Osteoblast (primary cell): Measurements from ENCODE around the gene KMT5B. TPM values are rescaled to one million over a fixed set of nuclear protein-coding genes. Genes with fewer than 3 reads are reported as not detected.
A peak's percentile ranks its signal among the peaks of the same experiment; 100 is the strongest.

ENCODE experiments used
- DNase-seq: peaks from one replicate; pipeline ENCODE4 v3.0.0; 2011; ENCODE audit warnings: low spot score, mixed read lengths; ENCODE audit not compliant: insufficient read length; ENCODE audit errors: missing footprints
- H2AFZ ChIP-seq: 2 replicates; pipeline ENCODE4 v1.6.0; 2011; ENCODE audit warnings: mild to moderate bottlenecking, low read length
- H3K27ac ChIP-seq: 2 replicates; pipeline ENCODE4 v1.5.1; 2011; ENCODE audit warnings: mild to moderate bottlenecking, low read depth, low read length, moderate library complexity
- H3K27me3 ChIP-seq: 2 replicates; pipeline ENCODE4 v1.6.0; 2012; ENCODE audit warnings: mild to moderate bottlenecking, control low read depth, inconsistent platforms, low read length, moderate library complexity; ENCODE audit not compliant: insufficient read depth
- H3K36me3 ChIP-seq: 2 replicates; pipeline ENCODE4 v1.5.1; 2011; ENCODE audit warnings: mild to moderate bottlenecking, low read length, control low read depth, moderate library complexity; ENCODE audit not compliant: insufficient read depth
- H3K4me1 ChIP-seq: 2 replicates; pipeline ENCODE4 v1.5.1; 2011; ENCODE audit warnings: mild to moderate bottlenecking, low read length, control low read depth, moderate library complexity; ENCODE audit not compliant: insufficient read depth
- H3K4me2 ChIP-seq: 2 replicates; pipeline ENCODE4 v1.6.0; 2011; ENCODE audit warnings: mild to moderate bottlenecking, low read length; ENCODE audit not compliant: insufficient read depth
- H3K4me3 ChIP-seq: fragments of 200-600 bp; sonication (generic); 3 replicates; pipeline ENCODE4 v1.5.1; 2012; ENCODE audit warnings: mild to moderate bottlenecking, low read length, inconsistent platforms; ENCODE audit not compliant: insufficient read depth
- H3K79me2 ChIP-seq: 2 replicates; pipeline ENCODE4 v1.6.0; 2012; ENCODE audit warnings: mild to moderate bottlenecking, low read length, control low read depth, inconsistent platforms; ENCODE audit not compliant: insufficient read depth
- H3K9me3 ChIP-seq: 2 replicates; pipeline ENCODE4 v1.5.1; 2011; ENCODE audit warnings: low read depth, low read length, control low read depth
- H4K20me1 ChIP-seq: 2 replicates; pipeline ENCODE4 v1.6.0; 2012; ENCODE audit warnings: mild to moderate bottlenecking, low read length, control low read depth; ENCODE audit not compliant: insufficient read depth
- total RNA-seq: library from RNA; depleted of rRNA; stranded (reverse); fragments of >200 nt; gene quantifications from 2 replicates; pipeline ENCODE4 v1.2.3, GENCODE V29; 2012
- TF ChIP-seq, protein P1 (sequence below): IDR thresholded peaks from 2 replicates; pipeline ENCODE4 v1.5.1; 2011; ENCODE audit warnings: mild to moderate bottlenecking, low read depth, low read length, moderate library complexity; ENCODE audit errors: extremely low read depth

KMT5B gene
- total RNA-seq, 1 donor: 27.1 TPM

DNA sequence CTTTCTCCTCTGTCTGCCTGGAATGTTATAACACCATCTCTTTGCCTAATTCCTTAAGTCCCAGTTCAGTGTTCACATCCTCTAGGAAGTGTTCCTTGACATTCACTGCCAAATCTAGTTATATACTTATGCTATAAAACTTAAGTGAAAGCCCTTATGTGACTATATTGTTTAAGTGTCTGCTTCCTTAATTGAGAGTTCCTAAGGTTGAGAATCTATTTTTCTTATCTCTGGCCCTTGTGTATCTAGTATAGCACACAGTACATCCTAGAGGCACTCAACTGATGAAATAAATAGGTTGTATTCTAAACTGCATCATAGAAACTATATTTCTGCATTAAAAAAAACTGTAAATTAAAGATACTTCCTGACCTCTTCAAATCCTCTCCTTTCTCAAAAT lies 16.9 kb downstream of the KMT5B start:
- H3K4me3 ChIP-seq: no peak overlapping the region

DNA sequence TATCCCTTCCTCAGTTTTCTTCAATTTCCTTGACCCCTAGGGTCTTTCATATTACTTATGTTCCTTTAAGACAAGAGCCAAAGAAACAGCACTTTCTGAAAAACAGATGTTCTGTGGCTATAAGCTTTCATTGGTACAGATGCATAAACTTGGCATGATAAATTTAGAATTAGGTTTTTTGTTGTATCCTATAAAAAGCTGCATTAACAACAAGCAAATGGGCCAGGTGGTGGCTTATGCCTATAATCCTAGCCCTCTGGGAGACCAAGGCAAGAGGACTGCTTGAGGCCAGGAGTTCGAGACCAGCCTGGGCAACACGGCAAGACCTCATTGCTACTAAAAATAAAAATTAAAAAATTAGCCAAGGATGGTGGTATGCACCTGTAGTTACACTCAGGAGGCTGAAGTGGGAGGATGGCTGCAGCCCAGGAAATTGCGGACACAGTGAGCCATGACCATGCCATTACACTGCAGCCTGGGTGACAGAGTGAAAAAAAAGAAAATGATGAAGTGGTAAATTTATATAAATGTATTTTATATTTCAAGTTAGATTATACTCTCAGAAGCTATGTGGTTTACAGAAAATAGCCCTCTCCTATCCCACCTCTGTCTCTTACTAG lies 18.3 kb downstream of the KMT5B start:
- H3K4me2 ChIP-seq: no peak overlapping the region

More for the DNA sequence above, 16.9 kb downstream of the KMT5B start:
- TF ChIP-seq, protein P1, sequence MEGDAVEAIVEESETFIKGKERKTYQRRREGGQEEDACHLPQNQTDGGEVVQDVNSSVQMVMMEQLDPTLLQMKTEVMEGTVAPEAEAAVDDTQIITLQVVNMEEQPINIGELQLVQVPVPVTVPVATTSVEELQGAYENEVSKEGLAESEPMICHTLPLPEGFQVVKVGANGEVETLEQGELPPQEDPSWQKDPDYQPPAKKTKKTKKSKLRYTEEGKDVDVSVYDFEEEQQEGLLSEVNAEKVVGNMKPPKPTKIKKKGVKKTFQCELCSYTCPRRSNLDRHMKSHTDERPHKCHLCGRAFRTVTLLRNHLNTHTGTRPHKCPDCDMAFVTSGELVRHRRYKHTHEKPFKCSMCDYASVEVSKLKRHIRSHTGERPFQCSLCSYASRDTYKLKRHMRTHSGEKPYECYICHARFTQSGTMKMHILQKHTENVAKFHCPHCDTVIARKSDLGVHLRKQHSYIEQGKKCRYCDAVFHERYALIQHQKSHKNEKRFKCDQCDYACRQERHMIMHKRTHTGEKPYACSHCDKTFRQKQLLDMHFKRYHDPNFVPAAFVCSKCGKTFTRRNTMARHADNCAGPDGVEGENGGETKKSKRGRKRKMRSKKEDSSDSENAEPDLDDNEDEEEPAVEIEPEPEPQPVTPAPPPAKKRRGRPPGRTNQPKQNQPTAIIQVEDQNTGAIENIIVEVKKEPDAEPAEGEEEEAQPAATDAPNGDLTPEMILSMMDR: no peak
- no peak overlapping the region for H3K4me2 ChIP-seq
- H3K79me2 ChIP-seq: peaks cover 98% of the 10 kb centered on the region
- no peak overlapping the region for H2AFZ ChIP-seq
- H3K4me1 ChIP-seq: peaks cover 14% of the 10 kb centered on the region
- no peak overlapping the region for H3K27ac ChIP-seq
- peak; percentile 66 for DNase-seq
- H3K9me3 ChIP-seq: no peaks in the 10 kb centered on the region
- H4K20me1 ChIP-seq: peaks cover 90% of the 10 kb centered on the region
- H3K36me3 ChIP-seq: no peaks in the 10 kb centered on the region
- no peaks in the 10 kb centered on the region for H3K27me3 ChIP-seq

DNA sequence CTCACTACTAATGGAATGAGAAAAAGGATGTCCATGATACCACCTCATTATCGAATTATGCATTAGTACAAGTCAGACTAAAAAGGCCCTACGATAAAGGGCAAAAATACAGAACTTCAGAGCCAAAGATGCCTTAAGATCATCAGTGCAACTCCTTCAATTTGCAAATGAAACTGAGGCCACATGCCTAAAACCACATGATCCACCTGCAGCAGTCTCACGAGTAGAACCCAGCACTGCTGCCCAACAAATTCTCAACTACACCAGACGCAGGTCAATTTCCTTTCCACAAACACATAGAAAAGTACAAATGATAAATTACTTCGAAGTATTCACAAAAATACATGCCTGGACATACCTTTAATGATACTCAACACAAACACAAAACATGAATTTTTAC lies 20.1 kb downstream of the KMT5B start:
- H3K27me3 ChIP-seq: no peaks in the 10 kb centered on the region
- H3K4me3 ChIP-seq: no peak overlapping the region
- no peak for DNase-seq
- no peaks in the 10 kb centered on the region for H3K9me3 ChIP-seq
- TF ChIP-seq, protein P1: no peak
- no peaks in the 10 kb centered on the region for H3K36me3 ChIP-seq
- peaks cover 5% of the 10 kb centered on the region for H3K4me1 ChIP-seq
- no peak overlapping the region for H3K27ac ChIP-seq
- H3K79me2 ChIP-seq: peaks cover 95% of the 10 kb centered on the region
- H4K20me1 ChIP-seq: peaks cover 89% of the 10 kb centered on the region
- H2AFZ ChIP-seq: no peak overlapping the region
- H3K4me2 ChIP-seq: no peak overlapping the region

More for the DNA sequence above, 18.3 kb downstream of the KMT5B start:
- Histone ChIP-seq H4K20me1 (peaks cover 92% of the 10 kb centered on the region), H3K27me3 (no peaks in the 10 kb centered on the region), H3K79me2 (peaks cover 98% of the 10 kb centered on the region), H2AFZ (no peak overlapping the region), H3K36me3 (no peaks in the 10 kb centered on the region), H3K4me3 (no peak overlapping the region), H3K27ac (no peak overlapping the region), H3K9me3 (no peaks in the 10 kb centered on the region), H3K4me1 (peaks cover 5% of the 10 kb centered on the region)
- TF ChIP-seq, protein P1: no peak
- no peak for DNase-seq

DNA sequence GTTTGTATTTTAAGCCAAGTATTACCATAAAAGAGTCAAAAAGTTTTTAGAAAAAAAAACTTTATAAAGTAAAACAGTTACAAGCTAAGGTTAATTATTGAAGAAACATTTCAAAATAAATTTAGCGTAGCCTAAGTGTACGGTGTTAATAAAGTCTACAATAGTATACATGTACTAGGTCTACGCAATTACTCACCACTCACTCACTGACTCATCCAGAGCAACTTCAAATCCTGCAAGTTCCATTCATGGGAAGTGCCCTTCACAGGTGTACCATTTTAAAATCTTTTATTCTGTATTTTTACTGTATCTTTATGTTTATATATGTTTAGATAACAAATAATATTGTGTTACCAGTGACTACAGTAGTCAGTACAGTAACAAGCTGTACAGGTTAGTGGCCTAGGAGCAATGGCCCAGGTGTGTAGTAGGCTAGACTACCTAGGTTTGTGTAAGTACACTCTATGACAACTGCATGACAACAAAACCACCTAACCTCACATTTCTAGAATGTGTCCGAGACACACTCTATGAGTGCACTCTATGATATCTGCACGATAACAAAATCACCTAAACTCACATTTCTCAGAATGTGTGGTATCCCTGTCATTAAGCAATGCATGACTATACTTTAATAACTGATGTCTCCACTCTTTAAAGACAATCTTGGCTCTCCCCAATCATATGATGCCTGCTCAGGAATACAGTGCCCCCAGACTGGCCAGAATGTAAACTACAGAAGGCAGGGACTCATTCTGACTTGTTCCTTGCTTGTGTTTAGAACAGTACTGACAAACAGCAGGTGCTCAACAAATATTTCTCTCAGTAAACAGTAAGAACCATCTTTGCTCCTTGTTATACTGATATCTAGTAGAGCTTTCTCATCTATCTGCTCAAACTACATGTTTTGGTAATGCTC lies 21.2 kb downstream of the KMT5B start:
- Histone ChIP-seq H4K20me1 (peaks cover 87% of the 10 kb centered on the region), H3K4me2 (no peak overlapping the region)

More for the DNA sequence above, 21.2 kb downstream of the KMT5B start:
- Histone ChIP-seq H3K9me3 (no peaks in the 10 kb centered on the region), H3K4me1 (peaks cover 5% of the 10 kb centered on the region), H2AFZ (no peak overlapping the region), H3K4me3 (no peak overlapping the region), H3K27me3 (no peaks in the 10 kb centered on the region), H3K27ac (no peak overlapping the region), H3K36me3 (no peaks in the 10 kb centered on the region), H3K79me2 (peaks cover 94% of the 10 kb centered on the region)
- TF ChIP-seq, protein P1: no peak
- peak; percentile 19 for DNase-seq
